GM23338 (cell line): ENCODE measurements around the gene PRKCI.

Source experiments
- EZH2 ChIP-seq: fragments of 200-600 bp; sonication (generic); IDR thresholded peaks from one replicate; pipeline ENCODE4 v1.8.0; 2017; ENCODE audit warnings: antibody characterized with exemption, mild to moderate bottlenecking, low read depth; ENCODE audit not compliant: unreplicated experiment
- POLR2AphosphoS5 ChIP-seq: IDR thresholded peaks from 2 replicates; pipeline ENCODE4 v1.6.1; 2016; ENCODE audit warnings: antibody characterized with exemption, low read depth
- TF ChIP-seq, protein P1 (sequence below), 2 experiments: fragments of 200-600 bp in 1 of 2; sonication (generic) in 1 of 2; conservative IDR thresholded peaks; 2 replicates each; pipeline versions ENCODE4 v1.5.1 to v1.6.1; 2016 to 2017; ENCODE audit warnings: antibody characterized with exemption in 2 of 2, low read depth in 2 of 2, mild to moderate bottlenecking in 2 of 2, moderate library complexity in 1 of 2
- TF ChIP-seq, protein P2 (sequence below): IDR thresholded peaks from one replicate; pipeline ENCODE4 v1.6.1; 2018; ENCODE audit warnings: antibody characterized with exemption; ENCODE audit not compliant: unreplicated experiment

DNA sequence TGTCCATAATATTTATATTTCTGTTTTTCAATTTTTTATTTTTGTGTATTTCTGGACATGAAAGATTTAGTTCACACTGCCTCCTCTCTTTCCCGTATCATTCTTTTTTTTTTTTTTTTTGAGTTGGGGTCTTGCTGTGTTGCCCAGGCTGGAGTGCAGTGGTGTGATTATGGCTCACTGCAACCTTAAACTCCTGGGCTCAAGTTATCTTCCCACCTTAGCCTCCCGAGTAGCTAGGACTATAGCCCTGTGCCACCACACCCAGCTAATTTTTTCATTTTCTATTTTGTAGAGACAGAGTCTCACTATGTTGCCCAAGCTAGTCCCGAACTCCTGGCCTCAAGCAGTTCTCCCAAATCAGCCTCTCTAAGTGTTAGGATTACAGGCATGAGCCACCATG lies 53.6 kb downstream of the PRKCI start:
- TF ChIP-seq, protein P1, sequence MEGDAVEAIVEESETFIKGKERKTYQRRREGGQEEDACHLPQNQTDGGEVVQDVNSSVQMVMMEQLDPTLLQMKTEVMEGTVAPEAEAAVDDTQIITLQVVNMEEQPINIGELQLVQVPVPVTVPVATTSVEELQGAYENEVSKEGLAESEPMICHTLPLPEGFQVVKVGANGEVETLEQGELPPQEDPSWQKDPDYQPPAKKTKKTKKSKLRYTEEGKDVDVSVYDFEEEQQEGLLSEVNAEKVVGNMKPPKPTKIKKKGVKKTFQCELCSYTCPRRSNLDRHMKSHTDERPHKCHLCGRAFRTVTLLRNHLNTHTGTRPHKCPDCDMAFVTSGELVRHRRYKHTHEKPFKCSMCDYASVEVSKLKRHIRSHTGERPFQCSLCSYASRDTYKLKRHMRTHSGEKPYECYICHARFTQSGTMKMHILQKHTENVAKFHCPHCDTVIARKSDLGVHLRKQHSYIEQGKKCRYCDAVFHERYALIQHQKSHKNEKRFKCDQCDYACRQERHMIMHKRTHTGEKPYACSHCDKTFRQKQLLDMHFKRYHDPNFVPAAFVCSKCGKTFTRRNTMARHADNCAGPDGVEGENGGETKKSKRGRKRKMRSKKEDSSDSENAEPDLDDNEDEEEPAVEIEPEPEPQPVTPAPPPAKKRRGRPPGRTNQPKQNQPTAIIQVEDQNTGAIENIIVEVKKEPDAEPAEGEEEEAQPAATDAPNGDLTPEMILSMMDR (conservative IDR thresholded peaks at IDR 0.05; ENCODE audit: low read depth in 2 of 2) = no peak
- TF ChIP-seq, protein P2, sequence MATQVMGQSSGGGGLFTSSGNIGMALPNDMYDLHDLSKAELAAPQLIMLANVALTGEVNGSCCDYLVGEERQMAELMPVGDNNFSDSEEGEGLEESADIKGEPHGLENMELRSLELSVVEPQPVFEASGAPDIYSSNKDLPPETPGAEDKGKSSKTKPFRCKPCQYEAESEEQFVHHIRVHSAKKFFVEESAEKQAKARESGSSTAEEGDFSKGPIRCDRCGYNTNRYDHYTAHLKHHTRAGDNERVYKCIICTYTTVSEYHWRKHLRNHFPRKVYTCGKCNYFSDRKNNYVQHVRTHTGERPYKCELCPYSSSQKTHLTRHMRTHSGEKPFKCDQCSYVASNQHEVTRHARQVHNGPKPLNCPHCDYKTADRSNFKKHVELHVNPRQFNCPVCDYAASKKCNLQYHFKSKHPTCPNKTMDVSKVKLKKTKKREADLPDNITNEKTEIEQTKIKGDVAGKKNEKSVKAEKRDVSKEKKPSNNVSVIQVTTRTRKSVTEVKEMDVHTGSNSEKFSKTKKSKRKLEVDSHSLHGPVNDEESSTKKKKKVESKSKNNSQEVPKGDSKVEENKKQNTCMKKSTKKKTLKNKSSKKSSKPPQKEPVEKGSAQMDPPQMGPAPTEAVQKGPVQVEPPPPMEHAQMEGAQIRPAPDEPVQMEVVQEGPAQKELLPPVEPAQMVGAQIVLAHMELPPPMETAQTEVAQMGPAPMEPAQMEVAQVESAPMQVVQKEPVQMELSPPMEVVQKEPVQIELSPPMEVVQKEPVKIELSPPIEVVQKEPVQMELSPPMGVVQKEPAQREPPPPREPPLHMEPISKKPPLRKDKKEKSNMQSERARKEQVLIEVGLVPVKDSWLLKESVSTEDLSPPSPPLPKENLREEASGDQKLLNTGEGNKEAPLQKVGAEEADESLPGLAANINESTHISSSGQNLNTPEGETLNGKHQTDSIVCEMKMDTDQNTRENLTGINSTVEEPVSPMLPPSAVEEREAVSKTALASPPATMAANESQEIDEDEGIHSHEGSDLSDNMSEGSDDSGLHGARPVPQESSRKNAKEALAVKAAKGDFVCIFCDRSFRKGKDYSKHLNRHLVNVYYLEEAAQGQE = no peak
- TF ChIP-seq EZH2 = no peak
- no peak for TF ChIP-seq POLR2AphosphoS5
